Measurements from ENCODE around the gene PLD1. TPM values are rescaled to one million over a fixed set of nuclear protein-coding genes. Genes with fewer than 3 reads are reported as not detected.

The PLD1 gene
- total RNA-seq, 2 donors from 2014 or later = 9.5 to 15.9 TPM

DNA sequence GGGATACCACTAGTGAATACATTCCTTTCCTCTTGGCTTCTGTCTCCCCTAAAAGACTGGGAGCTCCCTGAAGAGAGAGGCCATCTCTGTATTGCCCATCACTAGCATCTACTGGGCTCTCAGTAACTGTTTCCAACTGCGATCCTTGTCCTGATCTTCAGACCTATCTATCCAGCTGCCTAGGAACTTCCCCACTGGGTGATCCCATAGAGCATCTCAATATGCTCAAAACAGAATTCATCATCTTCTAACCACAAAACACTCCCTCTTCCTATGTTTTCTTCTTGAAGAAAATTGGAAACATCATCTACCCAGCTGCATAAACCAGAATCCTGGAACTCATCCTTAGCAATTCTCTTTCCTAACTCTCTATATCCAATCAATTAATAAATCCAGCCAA, 54.6 kb downstream of the PLD1 start:
- no peaks in the 10 kb centered on the region for H3K9me3 Mint-ChIP-seq
- Histone ChIP-seq H3K36me3 (ENCODE audit: control insufficient read depth, insufficient read depth, low read length) (no peaks in the 10 kb centered on the region), H3K9me3 (ENCODE audit: control insufficient read depth, low read length) (no peaks in the 10 kb centered on the region), H3K27ac (ENCODE audit: low read depth, low read length) (no peak overlapping the region), H3K9ac (ENCODE audit: extremely low read depth, low read length, poor library complexity, severe bottlenecking) (no peak overlapping the region), H3K4me3 (ENCODE audit: low read length) (no peak overlapping the region), H3K27me3 (ENCODE audit: control insufficient read depth, insufficient read depth, low read length, poor library complexity, severe bottlenecking) (no peaks in the 10 kb centered on the region), H3K4me1 (ENCODE audit: control insufficient read depth, insufficient read depth, low read length) (no peaks in the 10 kb centered on the region)
- TF ChIP-seq, protein P1, sequence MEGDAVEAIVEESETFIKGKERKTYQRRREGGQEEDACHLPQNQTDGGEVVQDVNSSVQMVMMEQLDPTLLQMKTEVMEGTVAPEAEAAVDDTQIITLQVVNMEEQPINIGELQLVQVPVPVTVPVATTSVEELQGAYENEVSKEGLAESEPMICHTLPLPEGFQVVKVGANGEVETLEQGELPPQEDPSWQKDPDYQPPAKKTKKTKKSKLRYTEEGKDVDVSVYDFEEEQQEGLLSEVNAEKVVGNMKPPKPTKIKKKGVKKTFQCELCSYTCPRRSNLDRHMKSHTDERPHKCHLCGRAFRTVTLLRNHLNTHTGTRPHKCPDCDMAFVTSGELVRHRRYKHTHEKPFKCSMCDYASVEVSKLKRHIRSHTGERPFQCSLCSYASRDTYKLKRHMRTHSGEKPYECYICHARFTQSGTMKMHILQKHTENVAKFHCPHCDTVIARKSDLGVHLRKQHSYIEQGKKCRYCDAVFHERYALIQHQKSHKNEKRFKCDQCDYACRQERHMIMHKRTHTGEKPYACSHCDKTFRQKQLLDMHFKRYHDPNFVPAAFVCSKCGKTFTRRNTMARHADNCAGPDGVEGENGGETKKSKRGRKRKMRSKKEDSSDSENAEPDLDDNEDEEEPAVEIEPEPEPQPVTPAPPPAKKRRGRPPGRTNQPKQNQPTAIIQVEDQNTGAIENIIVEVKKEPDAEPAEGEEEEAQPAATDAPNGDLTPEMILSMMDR (conservative IDR thresholded peaks at IDR 0.05) = no peak
- WGBS, 2 experiments (ENCODE audit: insufficient coverage in 1 of 2, insufficient read length in 1 of 2) = 92 to 100% methylated on average over 1 of the region's 1 CpG
- no peak overlapping the region for H3K4me3 Mint-ChIP-seq
- no peaks in the 10 kb centered on the region for H3K36me3 Mint-ChIP-seq (ENCODE audit: low read depth)
- no peaks in the 10 kb centered on the region for H3K4me1 Mint-ChIP-seq
- H3K27ac Mint-ChIP-seq = no peak overlapping the region
- no peaks in the 10 kb centered on the region for H3K27me3 Mint-ChIP-seq (ENCODE audit: insufficient read depth)
- DNase-seq = no peak

DNA sequence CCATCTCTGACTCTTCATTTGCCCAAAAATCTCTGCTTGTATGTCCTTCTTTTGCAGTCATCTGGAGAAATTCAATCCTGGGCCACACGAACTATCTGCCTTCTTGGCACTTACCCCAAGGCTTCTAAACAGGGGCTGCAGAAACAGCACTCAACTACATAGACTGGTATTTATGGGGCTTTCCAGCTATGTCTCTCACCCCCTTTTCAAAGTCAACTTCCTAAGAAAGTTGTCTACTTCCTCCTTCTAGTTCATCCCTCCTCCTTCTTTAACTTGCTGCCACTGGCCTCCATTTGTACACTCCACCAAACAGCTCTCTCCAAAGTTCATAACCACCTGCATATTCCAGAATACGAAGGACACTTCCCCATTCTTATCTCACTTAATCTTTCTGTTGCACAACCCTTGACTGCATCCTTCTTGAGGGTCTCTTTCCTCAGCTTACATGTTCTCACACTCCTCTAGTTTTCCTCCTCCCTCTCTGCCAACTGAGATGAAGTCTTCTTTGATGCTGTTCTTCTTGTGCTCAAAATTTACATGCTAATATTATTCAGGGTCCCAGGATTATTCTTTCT, 55.2 kb downstream of the PLD1 start:
- DNase-seq = no peak
- whole genome bisulfite sequencing, 2 experiments (ENCODE audit: insufficient coverage in 1 of 2, insufficient read length in 1 of 2) = 88 to 97% methylated on average over 2 of the region's 2 CpGs
- no peaks in the 10 kb centered on the region for H3K9me3 ChIP-seq (ENCODE audit: control insufficient read depth, low read length)
- no peaks in the 10 kb centered on the region for H3K36me3 ChIP-seq (ENCODE audit: control insufficient read depth, insufficient read depth, low read length)
- H3K4me3 Mint-ChIP-seq = no peak overlapping the region
- no peaks in the 10 kb centered on the region for H3K27me3 Mint-ChIP-seq (ENCODE audit: insufficient read depth)
- no peaks in the 10 kb centered on the region for H3K36me3 Mint-ChIP-seq (ENCODE audit: low read depth)
- no peaks in the 10 kb centered on the region for H3K27me3 ChIP-seq (ENCODE audit: control insufficient read depth, insufficient read depth, low read length, poor library complexity, severe bottlenecking)
- H3K4me1 Mint-ChIP-seq = no peaks in the 10 kb centered on the region
- no peak overlapping the region for H3K27ac Mint-ChIP-seq
- TF ChIP-seq, protein P1 (conservative IDR thresholded peaks at IDR 0.05) = no peak
- H3K4me1 ChIP-seq (ENCODE audit: control insufficient read depth, insufficient read depth, low read length) = no peaks in the 10 kb centered on the region
- no peak overlapping the region for H3K27ac ChIP-seq (ENCODE audit: low read depth, low read length)
- no peaks in the 10 kb centered on the region for H3K9me3 Mint-ChIP-seq
- no peak overlapping the region for H3K9ac ChIP-seq (ENCODE audit: extremely low read depth, low read length, poor library complexity, severe bottlenecking)
- H3K4me3 ChIP-seq (ENCODE audit: low read length) = no peak overlapping the region

DNA sequence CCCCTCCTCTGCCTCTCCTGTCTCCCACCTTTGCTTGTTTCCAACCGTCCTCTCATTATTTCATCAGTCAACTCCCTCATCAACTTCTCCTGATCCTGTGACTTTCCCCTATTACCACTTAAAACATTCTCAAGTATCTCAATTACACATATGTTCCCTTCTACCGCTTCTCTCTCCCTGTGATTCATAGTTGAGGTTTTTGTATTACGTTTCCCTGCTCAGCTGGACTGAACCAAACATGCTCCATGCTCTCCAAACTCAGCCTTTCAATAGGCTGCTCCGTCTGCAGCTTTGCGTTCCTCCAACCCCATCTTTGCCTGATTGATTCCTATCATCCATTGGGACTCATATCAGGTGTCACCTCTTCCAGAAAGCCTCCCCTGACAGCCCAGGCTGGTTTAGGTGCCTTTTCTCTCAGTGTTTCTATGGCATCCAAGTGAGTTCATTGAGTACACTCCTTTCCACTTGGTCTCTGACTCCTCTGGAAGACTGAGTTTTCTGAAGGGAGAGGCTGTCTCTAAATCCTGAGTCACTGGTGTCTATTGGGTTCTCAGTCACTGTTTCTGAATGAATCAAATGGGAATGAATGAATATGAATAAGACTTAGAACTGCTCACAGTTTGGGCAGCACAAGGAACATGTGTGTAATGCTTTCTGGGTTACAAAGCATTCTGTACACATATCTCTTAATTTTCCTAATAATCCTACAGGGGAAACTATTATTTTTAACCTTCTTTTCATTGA, 56.4 kb downstream of the PLD1 start:
- H3K27me3 Mint-ChIP-seq (ENCODE audit: insufficient read depth) = no peaks in the 10 kb centered on the region

More for the DNA sequence above, 56.4 kb downstream of the PLD1 start:
- H3K9me3 Mint-ChIP-seq = no peaks in the 10 kb centered on the region
- Histone ChIP-seq H3K4me3 (ENCODE audit: low read length) (no peak overlapping the region), H3K9me3 (ENCODE audit: control insufficient read depth, low read length) (no peaks in the 10 kb centered on the region), H3K27ac (ENCODE audit: low read depth, low read length) (no peak overlapping the region), H3K27me3 (ENCODE audit: control insufficient read depth, insufficient read depth, low read length, poor library complexity, severe bottlenecking) (no peaks in the 10 kb centered on the region), H3K36me3 (ENCODE audit: control insufficient read depth, insufficient read depth, low read length) (no peaks in the 10 kb centered on the region), H3K4me1 (ENCODE audit: control insufficient read depth, insufficient read depth, low read length) (no peaks in the 10 kb centered on the region), H3K9ac (ENCODE audit: extremely low read depth, low read length, poor library complexity, severe bottlenecking) (no peak overlapping the region)
- H3K4me1 Mint-ChIP-seq = no peaks in the 10 kb centered on the region
- H3K36me3 Mint-ChIP-seq (ENCODE audit: low read depth) = no peaks in the 10 kb centered on the region
- no peak overlapping the region for H3K27ac Mint-ChIP-seq
- no peak overlapping the region for H3K4me3 Mint-ChIP-seq
- TF ChIP-seq, protein P1 (conservative IDR thresholded peaks at IDR 0.05) = no peak
- DNase-seq = no peak
- 94 to 100% methylated on average over 4 to 5 of the region's 5 CpGs for WGBS, 2 experiments (ENCODE audit: insufficient coverage in 1 of 2, insufficient read length in 1 of 2)

Measured in endodermal cell (in vitro differentiated cells).